NCI-H128 (cell line): ENCODE data around the gene DENND2C.

ENCODE experiments used
- DNase-seq: peaks from one replicate; lab custom pipeline; 2025; ENCODE audit not compliant: unreplicated experiment; lab: John Stamatoyannopoulos, UW

The DENND2C gene

GRCh38 chr1:114552106-114552639 is 117.7 kb downstream of the DENND2C start:
- DNase-seq = no peak

DNA sequence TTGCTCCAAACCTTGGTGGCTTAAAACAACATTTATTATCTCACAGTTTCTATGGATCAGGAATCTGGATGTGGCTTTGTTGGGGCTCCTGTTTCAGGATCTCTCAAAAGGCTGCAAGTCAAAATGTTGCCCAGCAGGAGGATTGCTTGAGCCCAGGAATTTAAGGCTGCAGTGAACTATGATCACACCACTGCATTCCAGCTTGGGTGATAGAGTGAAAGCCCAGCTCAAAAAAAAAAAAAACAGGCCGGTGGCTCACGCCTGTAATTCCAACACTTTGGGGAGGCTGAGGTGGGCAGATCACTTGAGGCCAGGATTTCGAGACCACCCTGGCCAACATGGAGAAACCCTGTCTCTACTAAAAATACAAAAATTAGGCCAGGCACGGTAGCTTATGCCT is 118.4 kb downstream of the DENND2C start:
- no peak for DNase-seq

DNA sequence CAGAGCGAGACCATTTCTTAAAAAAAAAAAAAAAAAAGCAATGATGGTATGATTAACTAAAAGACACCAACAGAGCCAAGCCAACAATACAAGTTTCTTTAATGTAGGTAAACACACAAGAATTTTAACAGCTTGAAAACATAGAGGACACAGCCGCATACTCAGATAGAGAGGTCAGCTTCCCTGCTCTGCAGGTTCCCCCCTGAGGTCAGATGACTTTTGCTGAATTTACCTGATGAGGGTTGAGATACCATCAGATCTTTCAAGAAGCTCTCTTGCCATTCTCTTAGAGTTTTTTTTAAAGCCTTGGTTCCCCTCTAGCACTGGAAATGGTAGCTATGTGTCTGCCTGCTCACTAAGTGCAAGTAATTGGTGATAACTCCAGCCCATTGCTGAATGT is 119.5 kb downstream of the DENND2C start:
- DNase-seq = no peak

- DNase-seq = no peak
Observed at GRCh38 chr1:114549137-114549536, 120.7 kb downstream of the DENND2C start.

DNA sequence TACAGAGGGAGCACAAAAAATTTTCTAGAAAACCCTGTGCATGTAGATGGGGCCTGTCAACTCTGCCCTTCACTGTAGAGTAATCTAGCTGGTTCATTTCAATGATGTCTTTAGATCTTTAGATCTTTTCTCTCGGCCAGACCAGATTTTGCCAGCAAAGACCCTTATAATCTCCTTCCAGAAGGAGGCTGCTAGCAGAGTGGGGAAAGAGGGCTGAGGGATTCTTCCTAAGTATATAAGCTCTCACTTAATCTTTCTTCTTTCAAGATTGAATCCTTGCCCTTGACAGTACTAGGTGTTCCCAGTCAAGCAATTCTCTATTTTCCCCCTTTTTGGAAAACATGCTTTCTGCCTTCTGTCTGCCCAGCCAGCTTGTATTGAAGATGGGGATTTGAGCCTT is 122.8 kb downstream of the DENND2C start:
- DNase-seq = no peak

DNA sequence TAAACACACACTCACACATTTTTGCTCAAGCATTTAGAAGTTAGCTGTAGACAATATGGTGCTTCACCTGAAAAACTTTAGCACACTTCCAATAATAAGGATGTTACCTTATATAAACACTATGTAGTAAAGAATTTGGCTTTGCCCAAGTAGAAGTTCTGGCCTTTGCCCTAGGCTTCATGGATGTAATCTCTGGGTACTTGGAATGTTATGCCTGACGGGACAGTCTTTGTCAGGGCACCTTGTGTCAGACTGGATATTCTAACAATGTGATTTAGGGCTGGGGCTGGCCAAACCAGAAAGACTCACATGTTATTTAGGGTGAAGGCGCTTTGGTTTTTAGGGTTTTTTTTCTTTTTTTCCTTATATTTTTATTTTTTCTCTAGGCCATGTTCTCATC is 124.1 kb downstream of the DENND2C start:
- no peak for DNase-seq

DNA sequence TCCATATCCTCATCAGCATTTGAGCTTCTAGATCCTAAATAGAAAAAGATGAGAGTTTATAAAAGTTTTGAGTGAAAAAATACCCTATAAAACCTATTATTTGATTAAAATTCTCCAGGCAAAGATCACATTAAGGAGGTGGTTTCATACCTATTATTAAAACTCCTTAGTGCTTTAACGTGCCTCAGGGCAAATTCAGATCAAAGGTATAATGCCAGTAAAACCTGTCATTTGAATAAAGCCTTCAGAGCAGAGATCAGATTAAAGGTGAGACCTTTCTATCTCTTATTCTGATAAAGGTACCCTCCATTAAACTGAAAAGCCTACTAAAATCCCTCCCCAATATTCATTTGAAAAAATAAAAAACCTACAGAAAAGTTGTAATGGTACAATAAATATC is 124.5 kb downstream of the DENND2C start:
- DNase-seq = no peak

DNA sequence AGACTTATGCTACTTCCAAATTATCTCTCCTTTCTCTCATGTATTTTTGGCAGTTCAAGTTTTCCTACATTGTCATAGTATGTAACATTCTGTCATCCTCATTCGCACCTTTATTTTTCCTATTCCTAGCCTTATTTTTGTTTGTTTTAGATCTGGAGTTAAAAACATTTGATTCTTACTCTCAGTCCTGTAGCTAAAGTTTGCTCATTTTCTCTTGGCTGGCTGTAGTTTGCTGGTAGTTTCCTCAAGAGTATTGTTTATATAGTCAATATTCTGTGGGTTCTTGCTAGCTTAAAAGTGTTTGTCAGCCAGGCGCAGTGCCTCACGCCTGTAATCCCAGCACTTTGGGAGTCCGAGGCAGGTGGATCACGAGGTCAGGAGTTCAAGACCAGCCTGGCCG is 129.0 kb downstream of the DENND2C start:
- no peak for DNase-seq

- no peak for DNase-seq
Observed at GRCh38 chr1:114540272-114540671, 129.6 kb downstream of the DENND2C start.

DNA sequence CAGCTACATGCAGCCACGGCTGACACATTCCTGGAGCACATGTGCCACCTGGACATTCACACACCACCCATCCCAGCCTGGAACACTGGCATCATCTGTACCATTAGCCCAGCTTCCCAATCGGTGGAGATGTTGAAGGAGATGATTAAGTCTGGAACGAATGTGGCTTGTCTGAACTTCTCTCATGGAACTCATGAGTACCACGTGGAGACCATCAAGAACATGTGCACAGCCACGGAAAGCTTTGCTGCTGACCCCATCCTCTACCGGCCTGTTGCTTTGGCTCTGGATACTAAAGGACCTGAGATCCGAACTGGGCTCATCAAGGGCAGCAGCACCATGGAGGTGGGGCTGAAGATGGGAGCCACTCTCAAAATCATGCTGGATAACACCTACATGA is 133.8 kb downstream of the DENND2C start:
- DNase-seq = no peak

- DNase-seq = no peak
Observed at GRCh38 chr1:114535401-114535800, 134.4 kb downstream of the DENND2C start.
